IPS-18c (cell line): ENCODE measurements around the gene ABHD4.
"Not testable (repeated sequence)": the region's sequence is repeated elsewhere in the genome, so short reads cannot be mapped to it uniquely, and the experiment has no call there.

Source experiments
- H3K4me3 ChIP-seq: 2 replicates; pipeline ENCODE4 v1.7.0; 2013; ENCODE audit warnings: low read depth, mild to moderate bottlenecking, low read length, moderate library complexity; ENCODE audit not compliant: insufficient read depth
- H3K9me3 ChIP-seq: one replicate; pipeline ENCODE4 v1.6.1; 2013; ENCODE audit warnings: mild to moderate bottlenecking, low read length, moderate library complexity; ENCODE audit not compliant: control insufficient read depth, insufficient read depth

The ABHD4 gene

DNA sequence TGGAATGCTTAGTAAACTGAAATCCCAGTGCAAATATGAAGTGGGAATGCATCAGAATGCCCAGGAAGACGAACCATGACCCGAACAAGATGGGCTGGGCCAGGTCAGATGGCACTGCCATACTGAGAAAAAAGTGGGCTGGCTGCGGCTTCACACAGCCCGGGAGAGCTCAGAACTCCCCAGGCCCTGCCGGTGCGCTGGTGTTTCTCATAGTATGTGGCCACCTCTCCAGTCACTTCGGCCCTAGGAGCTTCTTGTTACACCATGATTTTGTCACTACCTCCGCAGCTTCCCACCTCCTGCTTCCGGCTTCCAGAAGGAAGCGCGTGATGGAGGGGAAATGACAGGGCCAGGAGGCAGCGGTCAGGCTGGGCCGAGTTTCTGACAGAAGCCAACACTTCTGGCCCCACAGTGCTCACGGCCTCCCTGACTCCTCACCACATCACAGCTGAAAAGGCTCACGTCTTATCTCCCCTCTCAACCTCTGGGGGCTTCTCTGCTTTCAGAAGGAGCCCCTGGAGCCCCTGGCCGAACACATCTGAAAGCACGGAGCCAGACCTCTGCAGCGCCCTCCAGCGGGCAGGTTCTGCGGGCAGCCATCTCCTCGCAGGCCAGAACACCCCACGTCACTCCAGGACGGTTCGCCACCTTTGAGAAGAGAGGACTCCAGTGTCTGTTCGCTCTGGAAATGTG lies 39.7 kb upstream of the ABHD4 start:
- no peak overlapping the region for H3K4me3 ChIP-seq

DNA sequence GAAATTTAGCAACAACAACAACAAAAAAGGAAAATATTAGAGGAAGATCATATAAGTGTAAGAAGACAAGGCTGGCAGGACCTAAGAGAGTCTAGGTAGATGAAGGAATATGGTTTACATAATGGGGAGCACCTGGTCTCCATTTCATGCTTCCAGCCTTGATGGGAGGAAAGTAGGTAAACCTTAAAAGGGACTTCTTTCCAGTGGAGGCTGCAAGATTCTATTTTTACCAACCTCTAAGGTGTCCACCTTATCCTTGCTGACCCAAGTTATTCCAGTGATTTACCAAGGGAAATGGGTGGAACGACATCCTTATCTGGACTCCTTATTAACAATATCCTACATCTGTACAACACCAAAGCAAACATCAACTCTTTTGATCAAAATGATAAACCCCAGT lies 39.1 kb upstream of the ABHD4 start:
- H3K9me3 ChIP-seq, result no peaks in the 10 kb centered on the region
- H3K4me3 ChIP-seq, result no peak overlapping the region

More for the DNA sequence above, 39.7 kb upstream of the ABHD4 start:
- no peaks in the 10 kb centered on the region for H3K9me3 ChIP-seq

DNA sequence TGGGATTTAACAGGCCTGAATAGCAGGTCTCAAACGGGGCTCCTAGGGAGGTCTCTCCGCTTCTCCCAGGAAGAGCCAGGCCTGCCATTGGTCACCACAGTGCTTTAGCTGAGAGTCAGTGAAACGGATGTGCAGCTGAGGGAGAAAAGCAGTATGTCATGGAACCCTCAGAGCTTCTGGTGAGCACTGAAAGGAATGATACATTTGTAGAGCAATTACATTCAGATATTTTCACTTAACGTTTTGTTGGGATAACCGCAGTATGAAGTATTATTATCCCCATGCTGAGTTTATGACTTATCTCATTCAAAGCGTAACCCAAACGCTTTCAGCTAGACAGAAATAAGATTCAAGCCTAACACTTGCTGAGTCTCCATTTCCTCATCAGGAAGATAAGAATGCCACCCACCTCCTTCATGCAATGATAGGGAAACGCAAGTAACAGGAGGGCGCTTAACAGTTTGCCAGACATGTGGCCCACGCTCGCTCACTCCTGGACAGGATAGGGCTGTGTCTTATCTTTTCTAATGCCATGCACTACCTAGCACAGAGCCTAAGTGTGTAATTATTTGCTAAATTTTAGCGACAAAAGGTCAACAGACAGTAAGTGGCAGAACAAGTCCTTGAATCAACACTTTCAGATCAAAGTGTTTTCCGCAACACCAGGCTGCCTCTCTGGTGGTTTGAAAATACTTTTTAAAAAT lies 37.3 kb upstream of the ABHD4 start:
- Histone ChIP-seq H3K4me3 (no peak overlapping the region), H3K9me3 (no peaks in the 10 kb centered on the region)

GRCh38 chr14:22561366-22561660 lies 36.8 kb upstream of the ABHD4 start:
- Histone ChIP-seq H3K9me3 (no peaks in the 10 kb centered on the region), H3K4me3 (no peak overlapping the region)

DNA sequence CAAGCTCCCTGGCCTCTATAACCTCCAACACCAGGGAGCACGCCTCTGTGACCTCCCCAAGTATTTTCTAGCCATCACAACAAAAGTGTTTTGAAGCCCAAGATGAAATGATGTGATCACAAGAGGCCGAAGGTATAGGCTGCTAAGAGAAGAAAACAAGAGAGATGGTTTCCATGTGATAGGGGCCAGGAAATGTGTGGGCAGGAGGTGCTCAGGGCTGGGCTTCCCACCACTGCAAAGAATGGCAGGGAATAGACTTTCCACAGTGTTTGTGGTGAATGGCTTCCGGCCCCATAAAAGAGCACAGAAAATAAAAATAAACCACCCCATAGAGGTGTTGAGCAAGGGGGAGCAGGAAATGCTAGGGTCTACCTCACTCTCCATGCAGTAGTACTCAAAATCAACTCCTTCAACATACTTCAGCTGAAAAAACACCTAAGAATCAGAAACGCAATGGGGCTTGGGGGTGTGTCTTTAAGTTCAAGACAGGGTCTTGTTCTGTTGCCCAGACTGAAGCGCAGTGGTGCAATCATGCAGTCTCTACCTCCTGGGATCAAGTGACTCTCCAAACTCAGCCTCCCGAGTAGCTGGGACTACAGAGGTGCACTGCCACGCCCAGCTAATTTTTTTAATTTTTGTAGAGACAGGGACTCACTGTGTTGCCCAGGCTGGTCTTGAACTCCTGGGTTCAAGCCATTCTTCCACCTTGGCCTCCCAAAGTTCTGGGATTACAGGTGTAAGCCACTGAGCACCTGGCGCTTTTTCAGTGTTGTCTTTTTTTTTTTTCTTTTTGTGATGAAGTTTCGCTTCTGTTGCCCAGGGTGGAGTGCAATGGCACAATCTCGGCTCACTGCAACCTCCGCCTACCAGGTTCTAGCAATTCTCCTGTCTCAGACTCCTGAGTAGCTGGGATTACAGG lies 36.2 kb upstream of the ABHD4 start:
- Histone ChIP-seq H3K4me3 (no peak overlapping the region), H3K9me3 (no peaks in the 10 kb centered on the region)

- no peak overlapping the region for H3K4me3 ChIP-seq
Measured at GRCh38 chr14:22563987-22564386, 34.1 kb upstream of the ABHD4 start.

GRCh38 chr14:22564463-22564862 lies 33.6 kb upstream of the ABHD4 start:
- Histone ChIP-seq H3K4me3 (no peak overlapping the region), H3K9me3 (no peaks in the 10 kb centered on the region)

More at GRCh38 chr14:22563987-22564386, 34.1 kb upstream of the ABHD4 start:
- no peaks in the 10 kb centered on the region for H3K9me3 ChIP-seq

DNA sequence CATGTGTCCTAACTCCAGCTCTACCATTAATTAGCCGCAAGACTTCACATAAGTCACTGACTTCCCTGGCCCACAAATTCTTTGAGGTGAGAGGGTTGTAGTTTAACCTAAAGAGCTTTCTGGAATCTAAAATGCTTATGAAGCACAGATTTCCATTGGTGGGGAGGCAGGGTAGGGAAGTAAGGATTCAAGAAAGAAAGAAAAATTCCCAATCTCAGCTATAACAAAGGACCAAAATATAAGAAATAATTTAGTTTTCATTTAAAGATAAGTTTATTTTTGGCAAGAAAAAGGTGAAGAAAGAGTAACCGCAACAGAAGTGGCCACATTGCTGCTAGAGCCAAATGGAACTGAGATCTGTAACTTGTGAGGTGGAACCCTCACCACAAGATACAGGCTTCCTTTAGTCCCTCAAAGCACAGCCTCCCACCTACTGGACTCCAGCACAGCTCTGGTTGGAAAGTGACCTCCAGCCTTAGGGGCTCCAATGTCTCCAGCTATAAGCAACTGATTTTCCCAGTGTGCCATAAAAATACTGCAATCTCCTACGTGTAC lies 32.6 kb upstream of the ABHD4 start:
- H3K9me3 ChIP-seq, result no peaks in the 10 kb centered on the region
- no peak overlapping the region for H3K4me3 ChIP-seq

DNA sequence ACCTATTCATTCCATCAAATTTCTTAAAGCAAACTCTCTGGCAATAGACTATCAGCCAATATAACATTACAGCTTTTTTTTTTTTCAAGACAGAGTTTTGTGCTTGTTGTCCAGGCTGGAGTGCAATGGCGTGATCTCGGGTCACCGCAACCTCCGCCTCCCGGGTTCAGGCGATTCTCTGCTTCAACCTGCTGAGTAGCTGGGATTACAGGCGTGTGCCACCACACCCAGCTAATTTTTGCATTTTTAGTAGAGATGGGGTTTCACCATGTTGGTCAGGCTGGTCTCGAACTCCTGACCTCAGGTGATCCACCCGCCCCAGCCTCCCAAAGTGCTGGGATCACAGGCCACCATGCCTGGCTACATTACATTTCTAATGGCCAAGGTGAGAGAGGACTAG lies 31.8 kb upstream of the ABHD4 start:
- H3K4me3 ChIP-seq, H3K9me3 ChIP-seq: not testable (repeated sequence)

GRCh38 chr14:22566845-22567244 lies 31.3 kb upstream of the ABHD4 start:
- Histone ChIP-seq H3K9me3 (no peaks in the 10 kb centered on the region), H3K4me3 (no peak overlapping the region)

GRCh38 chr14:22567437-22567836 lies 30.7 kb upstream of the ABHD4 start:
- Histone ChIP-seq H3K4me3 (no peak overlapping the region), H3K9me3 (no peaks in the 10 kb centered on the region)

DNA sequence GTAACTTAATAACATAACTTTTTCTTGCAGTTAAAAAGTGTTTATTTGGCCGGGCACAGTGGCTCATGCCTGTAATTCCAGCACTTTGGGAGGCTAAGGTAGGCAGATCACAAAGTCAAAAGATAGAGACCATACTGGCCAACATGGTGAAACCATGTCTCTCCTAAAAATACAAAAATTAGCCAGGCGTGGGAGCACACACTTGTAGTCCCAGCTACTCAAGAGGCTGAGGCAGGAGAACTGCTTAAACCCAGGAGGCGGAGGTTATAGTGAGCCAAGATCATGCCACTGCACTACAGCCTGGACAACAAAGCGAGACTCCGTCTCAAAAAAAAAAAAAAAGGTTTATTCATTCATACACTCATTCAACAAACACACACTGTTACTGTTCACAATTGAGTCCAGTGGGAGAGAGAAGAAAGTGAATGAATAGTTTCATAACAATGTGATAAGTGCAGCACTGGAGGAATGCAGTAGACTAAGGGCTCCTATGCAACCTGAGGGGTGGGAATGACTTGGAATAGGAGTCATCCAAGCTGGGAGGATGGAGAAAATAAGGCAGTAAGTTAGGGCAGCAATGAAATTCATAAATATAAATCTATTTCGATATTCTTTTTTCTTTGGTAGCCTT lies 28.9 kb upstream of the ABHD4 start:
- no peak overlapping the region for H3K4me3 ChIP-seq

GRCh38 chr14:22569737-22570131 lies 28.4 kb upstream of the ABHD4 start:
- no peak overlapping the region for H3K4me3 ChIP-seq
- H3K9me3 ChIP-seq, result no peaks in the 10 kb centered on the region

More for the DNA sequence above, 28.9 kb upstream of the ABHD4 start:
- H3K9me3 ChIP-seq, result no peaks in the 10 kb centered on the region

GRCh38 chr14:22570132-22570949 lies 27.8 kb upstream of the ABHD4 start:
- no peak overlapping the region for H3K4me3 ChIP-seq

DNA sequence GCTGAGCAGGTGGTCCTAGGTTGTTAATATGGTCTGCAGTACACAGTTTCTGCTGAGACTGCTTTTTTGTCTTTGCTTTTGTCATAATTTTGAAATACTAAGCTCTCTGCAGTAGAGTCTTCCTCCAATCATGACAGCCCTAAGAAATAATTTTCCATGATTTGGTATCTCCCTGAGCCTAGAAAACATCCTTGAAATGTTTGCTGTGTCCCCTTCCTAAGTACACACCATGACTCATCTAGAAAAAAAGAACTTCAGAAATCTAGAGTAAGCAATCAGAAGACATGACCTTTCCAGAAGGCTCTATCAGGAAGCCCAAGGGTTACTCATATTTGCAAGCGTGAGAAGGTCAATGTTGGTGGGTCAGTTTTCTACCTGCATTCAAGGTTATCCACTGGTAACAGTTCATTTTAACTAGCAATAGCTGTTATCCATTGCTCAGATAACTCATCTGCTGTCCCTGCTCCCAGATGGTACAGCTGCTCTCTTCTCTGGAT lies 25.5 kb upstream of the ABHD4 start:
- Histone ChIP-seq H3K4me3 (no peak overlapping the region), H3K9me3 (no peaks in the 10 kb centered on the region)

More at GRCh38 chr14:22570132-22570949, 27.8 kb upstream of the ABHD4 start:
- no peaks in the 10 kb centered on the region for H3K9me3 ChIP-seq

DNA sequence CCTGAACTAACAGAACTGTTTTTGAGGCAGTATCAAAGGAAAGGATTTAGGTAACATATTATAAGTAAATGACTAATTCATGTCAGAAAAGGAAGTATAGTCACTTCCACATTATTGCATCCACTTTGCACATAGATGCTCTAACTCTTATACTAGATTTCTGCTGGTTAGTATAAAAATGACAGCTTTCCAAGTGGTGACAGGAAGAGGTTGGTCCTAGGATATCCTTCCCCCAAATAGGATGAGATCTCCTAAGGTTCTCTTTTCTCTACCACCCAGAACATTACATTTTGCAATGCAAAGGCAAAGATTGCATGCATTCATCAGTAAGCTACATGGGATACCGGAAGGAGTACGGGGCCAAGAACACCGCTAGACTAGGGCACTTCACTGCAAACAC lies 24.3 kb upstream of the ABHD4 start:
- H3K9me3 ChIP-seq, result no peaks in the 10 kb centered on the region
- no peak overlapping the region for H3K4me3 ChIP-seq
